Measurements from ENCODE around the gene WDCP.

WDCP gene

GRCh38 chr2:24077879-24078278 is 30.7 kb upstream of the WDCP start:
- TF ChIP-seq TAF1 (IDR thresholded peaks at IDR 0.05; ENCODE audit: borderline replicate concordance, insufficient read depth, low read length), result no peak
- TF ChIP-seq POLR2AphosphoS5 (IDR thresholded peaks at IDR 0.05; ENCODE audit: low read depth, low read length), result no peak
- no peak for TF ChIP-seq FOXP2 (optimal IDR thresholded peaks at IDR 0.05; ENCODE audit: borderline replicate concordance, extremely low read depth, extremely low read length, insufficient read depth)
- TF ChIP-seq, protein P1, sequence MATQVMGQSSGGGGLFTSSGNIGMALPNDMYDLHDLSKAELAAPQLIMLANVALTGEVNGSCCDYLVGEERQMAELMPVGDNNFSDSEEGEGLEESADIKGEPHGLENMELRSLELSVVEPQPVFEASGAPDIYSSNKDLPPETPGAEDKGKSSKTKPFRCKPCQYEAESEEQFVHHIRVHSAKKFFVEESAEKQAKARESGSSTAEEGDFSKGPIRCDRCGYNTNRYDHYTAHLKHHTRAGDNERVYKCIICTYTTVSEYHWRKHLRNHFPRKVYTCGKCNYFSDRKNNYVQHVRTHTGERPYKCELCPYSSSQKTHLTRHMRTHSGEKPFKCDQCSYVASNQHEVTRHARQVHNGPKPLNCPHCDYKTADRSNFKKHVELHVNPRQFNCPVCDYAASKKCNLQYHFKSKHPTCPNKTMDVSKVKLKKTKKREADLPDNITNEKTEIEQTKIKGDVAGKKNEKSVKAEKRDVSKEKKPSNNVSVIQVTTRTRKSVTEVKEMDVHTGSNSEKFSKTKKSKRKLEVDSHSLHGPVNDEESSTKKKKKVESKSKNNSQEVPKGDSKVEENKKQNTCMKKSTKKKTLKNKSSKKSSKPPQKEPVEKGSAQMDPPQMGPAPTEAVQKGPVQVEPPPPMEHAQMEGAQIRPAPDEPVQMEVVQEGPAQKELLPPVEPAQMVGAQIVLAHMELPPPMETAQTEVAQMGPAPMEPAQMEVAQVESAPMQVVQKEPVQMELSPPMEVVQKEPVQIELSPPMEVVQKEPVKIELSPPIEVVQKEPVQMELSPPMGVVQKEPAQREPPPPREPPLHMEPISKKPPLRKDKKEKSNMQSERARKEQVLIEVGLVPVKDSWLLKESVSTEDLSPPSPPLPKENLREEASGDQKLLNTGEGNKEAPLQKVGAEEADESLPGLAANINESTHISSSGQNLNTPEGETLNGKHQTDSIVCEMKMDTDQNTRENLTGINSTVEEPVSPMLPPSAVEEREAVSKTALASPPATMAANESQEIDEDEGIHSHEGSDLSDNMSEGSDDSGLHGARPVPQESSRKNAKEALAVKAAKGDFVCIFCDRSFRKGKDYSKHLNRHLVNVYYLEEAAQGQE (IDR thresholded peaks at IDR 0.05; ENCODE audit: insufficient read depth in 1 of 2, low read depth in 2 of 2, low read length in 2 of 2), result no peak

DNA sequence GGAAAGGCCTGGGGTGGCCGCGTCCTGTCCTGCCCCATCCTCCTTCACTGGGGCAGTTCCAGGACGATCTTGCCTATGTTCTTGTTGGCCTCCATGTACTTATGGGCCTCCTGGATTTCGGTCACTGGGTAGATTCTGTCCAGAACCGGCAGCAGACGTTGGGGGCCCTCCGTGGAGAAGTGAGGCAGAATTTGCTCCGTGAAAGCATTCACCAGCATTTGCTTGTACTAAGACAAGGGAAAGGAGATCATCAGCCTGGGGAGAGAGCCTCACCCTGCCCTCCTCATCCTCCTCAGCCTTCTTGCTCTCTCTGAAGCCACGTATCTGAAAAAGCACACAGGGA is 30.3 kb upstream of the WDCP start:
- no peak for TF ChIP-seq SIN3A (IDR thresholded peaks at IDR 0.05; ENCODE audit: borderline replicate concordance, insufficient read depth, low read length)
- TF ChIP-seq, protein P1 (IDR thresholded peaks at IDR 0.05; ENCODE audit: insufficient read depth in 1 of 2, low read depth in 2 of 2, low read length in 2 of 2), result no peak
- TF ChIP-seq FOXP2 (optimal IDR thresholded peaks at IDR 0.05; ENCODE audit: borderline replicate concordance, extremely low read depth, extremely low read length, insufficient read depth), result no peak
- TF ChIP-seq POLR2AphosphoS5 (IDR thresholded peaks at IDR 0.05; ENCODE audit: low read depth, low read length), result peak; percentile 11; the same call in 1 of the 2 replicates
- TF ChIP-seq TAF1 (IDR thresholded peaks at IDR 0.05; ENCODE audit: borderline replicate concordance, insufficient read depth, low read length), result no peak

- no peak for TF ChIP-seq FOXP2 (optimal IDR thresholded peaks at IDR 0.05; ENCODE audit: borderline replicate concordance, extremely low read depth, extremely low read length, insufficient read depth)
- TF ChIP-seq TAF1 (IDR thresholded peaks at IDR 0.05; ENCODE audit: borderline replicate concordance, insufficient read depth, low read length), result no peak
- no peak for TF ChIP-seq SIN3A (IDR thresholded peaks at IDR 0.05; ENCODE audit: borderline replicate concordance, insufficient read depth, low read length)
- TF ChIP-seq, protein P1 (IDR thresholded peaks at IDR 0.05; ENCODE audit: insufficient read depth in 1 of 2, low read depth in 2 of 2, low read length in 2 of 2), result no peak
- TF ChIP-seq POLR2AphosphoS5 (IDR thresholded peaks at IDR 0.05; ENCODE audit: low read depth, low read length), result 0 out of 2 replicates have a peak, but pooled peaks have one; percentile 5
Observed at GRCh38 chr2:24076849-24077534, 29.8 kb upstream of the WDCP start.

GRCh38 chr2:24075915-24076848 is 29.0 kb upstream of the WDCP start, which contains the start of gene SF3B6:
Gene SF3B6, minus strand, starts transcription at chr2:24076326. Its CDS starts 97 bp downstream, at chr2:24076229.
- TF ChIP-seq SIN3A (IDR thresholded peaks at IDR 0.05; ENCODE audit: borderline replicate concordance, insufficient read depth, low read length) (peak; percentile 9; the same call in 1 of the 2 replicates), FOXP2 (optimal IDR thresholded peaks at IDR 0.05; ENCODE audit: borderline replicate concordance, extremely low read depth, extremely low read length, insufficient read depth) (peak; percentile 98), TAF1 (IDR thresholded peaks at IDR 0.05; ENCODE audit: borderline replicate concordance, insufficient read depth, low read length) (peak; percentile 88; the same call in 1 of the 2 replicates), POLR2AphosphoS5 (IDR thresholded peaks at IDR 0.05; ENCODE audit: low read depth, low read length) (peak; percentile 89)
- TF ChIP-seq, protein P1 (IDR thresholded peaks at IDR 0.05; ENCODE audit: insufficient read depth in 1 of 2, low read depth in 2 of 2, low read length in 2 of 2), result peak; percentile 11 to 26; a peak in 2 of 4 replicates

All from PFSK-1 (cell line).